GM21447 (cell line): ENCODE results near the gene PLEKHG4B.

ENCODE experiments used
- ATAC-seq: cut with Tn5 transposase; IDR thresholded peaks from one replicate; pipeline ENCODE4 v1.9.1; 2021; ENCODE audit not compliant: unreplicated experiment

The PLEKHG4B gene

GRCh38 chr5:74503-75109 is 17.4 kb upstream of the PLEKHG4B start:
- ATAC-seq: no peak

DNA sequence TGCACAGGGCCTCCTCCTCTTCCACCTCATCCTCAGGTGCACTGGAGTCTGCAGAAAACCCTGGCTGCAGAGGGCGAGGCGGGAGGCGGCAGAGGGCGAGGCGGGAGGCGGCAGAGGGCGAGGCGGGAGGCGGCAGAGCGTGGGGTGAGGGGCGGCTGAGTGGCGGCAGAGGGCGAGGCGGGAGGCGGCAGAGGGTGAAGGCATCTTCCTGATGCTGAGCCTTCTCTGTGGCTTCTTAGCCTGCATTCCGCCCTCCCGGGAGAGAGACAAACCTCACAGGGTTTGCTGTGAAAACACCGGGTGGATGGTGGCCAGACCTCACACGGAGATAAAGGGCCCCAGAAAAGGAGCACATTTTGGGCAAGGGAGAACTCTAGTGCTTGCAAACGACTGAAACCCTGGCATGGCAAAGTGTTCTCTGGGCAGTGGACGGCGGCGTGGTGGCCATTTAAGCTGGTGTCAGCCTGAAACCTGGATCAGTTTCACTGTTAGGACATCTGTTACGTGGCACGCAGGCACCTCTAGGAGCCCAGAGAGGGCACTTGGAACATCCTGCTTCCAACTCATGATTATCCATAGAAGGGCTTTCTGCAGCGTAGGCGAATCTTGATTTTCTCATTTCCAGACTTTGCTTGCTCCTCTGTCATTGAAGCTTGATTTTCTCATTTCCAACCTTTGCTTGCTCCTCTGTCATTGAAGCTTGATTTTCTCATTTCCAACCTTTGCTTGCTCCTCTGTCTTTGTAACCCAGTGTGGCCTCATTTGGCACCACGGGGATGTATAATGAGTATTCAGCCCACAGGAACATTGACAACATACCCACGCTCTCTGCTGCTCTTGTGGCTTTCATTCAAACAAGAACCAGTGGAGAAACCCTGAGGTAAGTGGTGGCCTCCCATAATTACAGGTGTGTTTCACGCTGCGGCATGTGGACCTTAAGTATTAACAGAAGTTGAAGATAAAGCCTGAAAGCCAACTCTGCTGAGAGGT is 16.3 kb upstream of the PLEKHG4B start:
- no peak for ATAC-seq

DNA sequence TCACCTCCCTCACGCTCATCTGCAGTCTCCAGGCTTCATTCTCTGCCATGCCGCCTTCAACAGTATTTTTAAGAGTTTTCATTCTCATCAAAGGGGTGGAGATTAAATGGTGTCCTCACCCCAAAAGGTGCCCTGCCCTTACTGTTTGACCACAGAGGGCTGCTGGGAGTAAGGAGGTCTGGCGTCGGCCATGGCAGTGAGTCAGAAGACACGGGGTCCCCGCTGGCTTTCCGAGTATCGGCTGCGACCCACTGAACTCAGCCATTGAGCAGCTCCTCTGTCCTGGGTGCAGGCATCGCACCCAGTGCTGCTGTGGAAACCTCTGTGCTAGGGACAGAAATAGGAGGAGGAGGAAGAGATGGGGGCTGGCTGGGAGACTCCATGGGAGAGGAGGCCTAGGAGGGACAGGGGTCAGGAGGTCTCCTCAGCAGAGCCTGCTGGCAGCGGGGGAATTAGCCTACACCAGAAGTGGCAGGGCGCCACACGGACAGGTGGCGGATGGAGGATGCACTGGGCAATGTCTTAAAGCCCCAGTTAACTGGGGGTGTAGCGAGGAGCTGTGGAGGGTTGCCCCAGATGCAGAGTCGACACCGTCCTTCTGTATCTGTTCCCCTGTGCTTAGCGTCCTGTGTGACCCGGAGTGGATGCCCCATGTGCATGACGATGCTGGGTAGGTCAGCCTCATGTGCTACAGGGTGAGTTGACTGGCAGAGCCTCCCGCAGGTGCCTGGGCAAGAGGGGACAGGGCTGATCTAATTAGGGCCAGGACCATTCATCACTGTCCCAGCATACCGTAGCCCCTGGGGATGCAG is 15.4 kb upstream of the PLEKHG4B start:
- ATAC-seq: no peak

- no peak for ATAC-seq
These were observed 14.8 kb upstream of the PLEKHG4B start for GRCh38 chr5:77170-77501.

DNA sequence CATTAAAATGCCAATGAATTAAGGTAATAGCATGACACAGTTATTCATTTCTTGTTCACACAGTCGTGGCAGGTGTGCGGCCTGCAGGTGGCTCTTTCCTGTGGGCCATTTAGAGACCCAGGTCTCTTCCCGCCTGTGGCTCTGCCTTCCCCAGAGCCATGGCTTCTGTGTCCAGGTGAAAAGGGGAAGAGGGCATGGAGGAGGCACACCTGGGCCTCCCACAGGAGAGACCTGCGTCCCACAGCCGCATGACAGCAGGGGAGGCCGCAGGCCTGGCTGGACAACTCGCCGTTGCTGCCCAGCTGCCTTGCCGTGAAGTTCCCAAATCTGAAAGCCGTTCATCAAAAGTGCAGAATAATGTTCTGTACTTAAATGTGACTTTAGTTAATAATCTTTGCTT is 14.4 kb upstream of the PLEKHG4B start:
- ATAC-seq: no peak

- no peak for ATAC-seq
These were observed 13.8 kb upstream of the PLEKHG4B start for GRCh38 chr5:77957-78804.

DNA sequence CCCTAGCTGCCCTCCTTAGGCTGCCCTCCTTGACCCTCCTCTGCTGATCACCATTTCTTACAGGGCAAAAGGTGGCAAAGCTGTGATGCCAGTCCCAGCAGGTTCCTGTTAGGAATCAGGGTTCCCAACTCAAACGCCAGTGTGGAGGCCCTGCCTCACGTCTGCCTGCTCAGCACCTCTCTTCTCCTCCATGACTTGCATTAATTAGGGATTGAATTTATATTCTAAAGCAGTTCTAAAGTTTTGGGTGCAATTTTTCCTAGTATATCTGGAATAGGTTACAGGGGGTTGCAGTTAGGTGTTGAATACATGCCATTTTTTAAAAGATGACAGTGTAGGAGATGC is 13.2 kb upstream of the PLEKHG4B start:
- no peak for ATAC-seq

DNA sequence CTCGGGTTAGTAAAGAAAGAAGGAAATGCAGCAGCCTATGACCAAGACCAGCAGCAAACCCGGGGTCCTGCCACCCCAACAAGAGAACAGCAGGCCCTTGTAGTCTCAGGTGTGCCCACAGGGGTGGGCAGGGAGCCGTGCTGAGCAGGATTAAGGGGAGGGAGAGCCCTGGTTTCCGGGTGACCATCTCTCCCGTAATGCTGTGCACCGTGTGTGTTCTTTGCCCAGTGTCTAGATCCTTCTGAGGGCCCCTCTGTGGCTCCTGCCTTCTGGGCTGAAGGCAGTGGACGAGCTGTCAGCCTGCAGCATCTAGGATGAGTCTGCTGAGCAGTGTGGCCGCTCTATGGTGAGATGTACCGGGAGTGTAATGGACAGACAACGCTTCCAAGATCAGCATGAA is 12.7 kb upstream of the PLEKHG4B start:
- ATAC-seq: no peak

DNA sequence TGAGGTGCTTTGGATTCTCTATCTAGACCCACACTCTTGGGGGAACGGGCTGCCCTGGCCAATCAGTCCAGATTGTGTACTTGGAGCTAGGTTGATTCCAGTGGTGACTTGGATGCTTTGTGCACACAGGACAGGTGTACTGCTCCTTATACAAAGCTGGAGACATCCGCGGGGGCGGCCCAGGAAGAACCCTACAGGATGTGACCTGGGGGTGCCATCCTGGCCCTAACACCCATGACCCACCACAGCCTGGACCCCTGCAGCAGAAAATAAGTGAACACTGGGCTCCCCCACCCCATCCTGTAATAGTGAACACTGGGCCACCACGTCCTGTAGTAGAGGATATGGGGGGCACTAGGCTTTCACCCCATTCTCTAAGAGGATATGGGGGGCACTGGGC is 12.1 kb upstream of the PLEKHG4B start:
- no peak for ATAC-seq

DNA sequence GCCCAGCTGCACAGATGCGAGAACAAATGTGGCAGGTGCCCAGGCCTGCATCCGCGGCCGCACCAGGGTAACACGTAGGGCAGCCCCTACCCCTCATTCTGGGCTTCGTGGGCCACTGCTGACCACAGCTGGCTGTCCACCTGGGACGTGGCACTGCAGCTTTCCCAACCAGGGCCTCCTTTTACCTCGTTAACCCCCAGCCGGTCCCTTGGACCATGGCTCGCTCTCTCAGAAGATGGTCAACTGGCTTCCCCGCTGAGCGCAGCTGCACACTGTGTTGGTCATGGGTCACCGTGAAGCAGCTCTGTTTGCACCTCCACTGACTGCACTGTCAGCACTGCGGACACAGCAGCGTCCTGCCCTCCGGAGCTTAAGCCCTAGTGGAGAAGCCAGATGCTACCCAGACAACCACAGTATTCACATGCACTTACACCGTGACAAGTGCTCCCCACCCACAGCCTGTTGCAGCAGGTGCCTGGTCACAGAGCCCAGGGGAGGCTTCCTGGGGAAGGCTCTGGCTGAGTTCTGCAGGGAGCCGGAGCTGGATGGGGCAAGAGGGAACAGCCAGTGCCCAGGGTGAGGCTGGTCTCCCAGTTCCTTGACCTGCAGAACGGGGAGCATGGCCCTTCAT is 10.5 kb upstream of the PLEKHG4B start:
- no peak for ATAC-seq

- ATAC-seq: no peak
These were observed 9.9 kb upstream of the PLEKHG4B start for GRCh38 chr5:82097-82496.

DNA sequence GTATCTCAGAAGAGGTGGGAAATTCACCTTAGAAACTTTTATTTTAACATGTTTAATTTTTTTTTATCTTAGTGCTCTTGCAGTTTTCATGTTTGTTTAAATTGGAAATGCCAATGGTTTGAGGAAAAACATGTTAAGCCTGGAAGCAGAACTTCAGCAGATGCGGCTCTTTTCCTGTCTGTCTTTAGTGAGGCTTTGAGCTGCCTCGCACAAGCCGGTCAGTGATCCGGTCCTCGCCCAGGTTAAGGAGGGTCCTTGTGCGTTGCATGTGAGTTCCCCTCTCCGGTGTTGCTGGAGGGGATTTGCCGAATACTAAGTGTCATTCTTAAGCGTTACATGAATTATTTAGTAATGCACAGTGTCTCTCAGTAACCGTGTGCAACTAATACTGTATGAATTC is 9.4 kb upstream of the PLEKHG4B start:
- no peak for ATAC-seq

DNA sequence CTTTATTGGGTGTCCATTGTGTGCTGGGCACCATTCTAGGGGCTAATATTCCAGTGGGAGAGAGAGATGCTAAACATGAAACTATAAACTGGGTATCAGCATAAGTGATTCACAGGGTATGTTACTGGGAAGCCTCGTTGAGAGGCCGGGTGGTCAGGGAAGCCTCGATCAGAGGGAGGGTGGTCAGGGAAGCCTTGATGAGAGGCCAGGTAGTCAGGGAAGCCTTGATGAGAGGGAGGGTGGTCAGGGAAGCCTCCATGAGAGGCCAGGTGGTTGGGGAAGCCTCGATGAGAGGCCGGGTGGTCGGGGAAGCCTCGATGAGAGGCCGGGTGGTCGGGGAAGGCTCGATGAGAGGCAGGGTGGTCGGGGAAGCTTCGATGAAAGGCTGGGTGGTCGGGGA is 8.9 kb upstream of the PLEKHG4B start:
- ATAC-seq: no peak

- no peak for ATAC-seq
These were observed 6.5 kb upstream of the PLEKHG4B start for GRCh38 chr5:85334-85995.

DNA sequence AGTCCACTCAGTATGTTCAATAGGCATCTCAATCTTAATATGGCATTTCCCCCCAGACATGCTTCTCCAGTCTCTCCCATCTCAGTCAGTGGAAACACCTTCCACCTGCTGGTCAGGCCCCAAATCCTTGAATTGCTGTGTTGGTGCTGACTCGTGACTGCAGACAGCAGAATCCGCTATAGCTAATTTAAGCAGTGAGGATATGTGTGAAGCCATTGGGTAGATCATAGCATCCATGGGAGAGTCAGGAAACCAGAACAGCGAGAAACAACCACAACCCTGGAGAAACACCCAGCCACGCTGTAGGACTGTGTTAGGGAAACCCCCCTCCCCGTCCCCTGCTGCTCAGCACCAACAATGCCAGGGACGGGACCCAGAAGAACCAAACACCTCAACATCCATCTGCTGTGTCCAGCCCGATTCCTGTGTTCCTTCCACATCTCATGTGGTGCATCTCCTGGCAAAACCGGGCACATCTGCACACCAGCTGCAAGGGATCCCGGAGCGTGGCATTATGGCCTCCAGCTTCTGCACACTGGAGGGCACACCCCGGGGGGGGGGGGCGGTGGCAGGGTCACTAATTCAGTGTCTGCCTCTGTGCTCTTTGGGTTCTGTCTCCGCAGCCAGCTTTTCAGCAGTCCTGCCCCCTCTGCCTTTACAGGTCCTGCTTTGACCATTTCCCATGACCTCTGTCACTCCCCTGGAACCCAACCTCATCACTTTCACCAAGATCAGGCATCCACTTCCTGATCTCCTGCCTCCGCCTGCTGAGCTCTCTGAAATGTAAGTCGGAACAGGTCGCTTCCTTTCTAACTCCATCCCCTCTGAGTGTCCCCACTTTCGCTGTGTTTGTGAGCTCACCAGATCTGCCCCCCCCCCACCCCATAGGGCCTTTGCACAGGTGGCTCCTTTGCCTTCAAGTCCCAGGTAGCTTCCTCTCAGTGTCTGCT is 2.4 kb upstream of the PLEKHG4B start:
- ATAC-seq: no peak

- no peak for ATAC-seq
These were observed 1.1 kb upstream of the PLEKHG4B start for GRCh38 chr5:90590-91547.

DNA sequence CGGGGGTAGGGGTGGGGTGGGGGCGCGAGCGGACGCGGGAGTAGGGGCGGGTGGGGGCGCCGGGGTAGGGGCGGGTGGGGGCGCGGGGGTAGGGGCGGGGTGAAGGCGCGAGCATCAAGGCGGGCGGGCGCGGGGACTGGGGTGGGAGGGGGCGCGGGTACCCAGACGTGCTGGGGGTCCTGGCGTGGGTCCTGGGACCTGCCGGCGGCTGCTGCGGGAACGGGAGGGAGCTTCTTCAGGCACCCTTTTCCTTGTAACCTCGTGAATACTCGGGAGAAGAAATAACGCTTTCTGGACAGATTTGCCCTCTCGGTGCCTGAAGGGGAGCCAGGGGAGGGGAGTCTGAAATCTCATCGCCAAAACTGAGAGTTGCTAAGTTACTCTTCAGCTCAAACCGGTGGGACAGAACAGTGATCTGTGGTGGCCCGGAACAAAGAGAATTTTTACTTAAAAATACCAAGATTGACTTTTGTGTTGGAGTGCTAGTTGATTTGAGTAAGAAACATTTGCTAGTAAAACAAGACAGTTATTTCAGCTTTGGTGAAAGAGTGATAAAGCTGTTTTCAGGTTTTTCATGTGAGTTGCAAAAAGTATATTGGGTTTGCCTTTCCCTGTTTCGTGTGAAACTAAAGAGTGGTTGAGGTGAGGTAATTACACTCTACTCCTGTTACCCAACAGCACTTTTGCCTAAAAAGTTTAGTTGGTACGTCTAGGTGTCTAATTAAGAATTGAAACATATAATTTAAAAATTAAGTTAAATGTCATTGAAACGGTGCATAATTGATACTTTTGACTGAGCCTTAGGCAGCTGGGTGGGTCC is 643 bp downstream of the PLEKHG4B start:
- no peak for ATAC-seq
